HepG2 (cell line): ENCODE measurements around the gene ZNF77. TPM values are rescaled to one million over a fixed set of nuclear protein-coding genes. Genes with fewer than 3 reads are reported as not detected.

Source experiments
- ATAC-seq: fragments of 200-7000 bp; cut with Tn5 transposase; 3 replicates; pipeline ENCODE4 v1.9.1; 2020; ENCODE audit warnings: mild to moderate bottlenecking, moderate library complexity
- BruUV-seq: library from RNA; stranded (reverse); fragments of 400-500 nt; replicated peaks from 2 replicates; lab custom pipeline; 2021; lab: Mats Ljungman, UMichigan
- CTCF ChIA-PET: fragments of 300-600 bp; formaldehyde crosslinking; extraction: SDS; loops from one replicate; lab custom pipeline; 2021; ENCODE audit warnings: low total read pairs, inconsistent platforms, low intra/inter-chr PET ratio; lab: Yijun Ruan, JAX
- POLR2A ChIA-PET: fragments of 350-600 bp; sonication (Branson Sonifier 250); formaldehyde crosslinking; loops from one replicate; lab custom pipeline; 2020; ENCODE audit warnings: antibody characterized with exemption, inconsistent platforms; lab: Yijun Ruan, JAX
- DNase-seq: peaks from one replicate; pipeline ENCODE4 v3.0.0-alpha.2; 2015; ENCODE audit warnings: low spot score
- FAIRE-seq: peaks from 3 replicates; lab custom pipeline; 2011; peaks lifted over from hg19 to GRCh38; lab: Jason Lieb, UNC
- H2AFZ ChIP-seq: one replicate; pipeline ENCODE4 v1.6.1; 2011; ENCODE audit warnings: low read length, inconsistent platforms
- H3K27ac ChIP-seq: fragments of 300-600 bp; 3 replicates; pipeline ENCODE4 v1.8.0; 2011; ENCODE audit warnings: mixed run types, mild to moderate bottlenecking, mixed read lengths, low read length, inconsistent platforms; ENCODE audit not compliant: insufficient read depth; ENCODE audit errors: extremely low read length
- H3K27me3 ChIP-seq, 2 experiments: fragments of 200-600 bp in 1 of 2; 2 replicates in 1 of 2; 3 replicates in 1 of 2; pipeline versions ENCODE4 v1.6.0 to v1.8.0; 2011; ENCODE audit warnings: low read length in 2 of 2, mild to moderate bottlenecking in 2 of 2, moderate library complexity in 2 of 2, inconsistent platforms in 1 of 2; ENCODE audit not compliant: insufficient read depth in 2 of 2, control insufficient read depth in 1 of 2
- H3K36me3 ChIP-seq, 2 experiments: fragments of 200-600 bp in 1 of 2; replicated peaks in 1 of 2; 2 replicates in 1 of 2; 3 replicates in 1 of 2; pipeline versions ENCODE4 v1.5.1 to v1.8.0; 2011; ENCODE audit warnings: low read length in 2 of 2, inconsistent platforms in 1 of 2; ENCODE audit not compliant: insufficient read depth in 2 of 2, control insufficient read depth in 1 of 2
- H3K4me1 ChIP-seq: 2 replicates; pipeline ENCODE4 v1.5.1; 2012; ENCODE audit warnings: low read length, inconsistent platforms; ENCODE audit not compliant: insufficient read depth
- H3K4me2 ChIP-seq: 2 replicates; pipeline ENCODE4 v1.6.0; 2011; ENCODE audit warnings: low read depth, low read length, inconsistent platforms
- H3K4me3 ChIP-seq, 3 experiments: fragments of 200-600 bp in 1 of 3; sonication (generic), shearing (Covaris generic) in 1 of 3; replicated peaks in 1 of 3; 2 replicates each; pipeline ENCODE4 v1.5.1; 2011 to 2016; ENCODE audit warnings: low read length in 3 of 3, inconsistent platforms in 2 of 3, low read depth in 2 of 3, mild to moderate bottlenecking in 2 of 3, control low read depth in 1 of 3, mixed read lengths in 1 of 3; ENCODE audit not compliant: insufficient read depth in 1 of 3
- H3K79me2 ChIP-seq: one replicate; pipeline ENCODE4 v1.6.1; 2011; ENCODE audit warnings: low read length, inconsistent platforms; ENCODE audit not compliant: insufficient read depth
- H3K9ac ChIP-seq: 2 replicates; pipeline ENCODE4 v1.6.0; 2011; ENCODE audit warnings: mild to moderate bottlenecking, low read depth, low read length, inconsistent platforms; ENCODE audit not compliant: insufficient read depth
- H3K9me3 ChIP-seq: 2 replicates; pipeline ENCODE4 v1.5.1; 2012; ENCODE audit warnings: mild to moderate bottlenecking, low read length
- H4K20me1 ChIP-seq: 2 replicates; pipeline ENCODE4 v1.6.0; 2011; ENCODE audit warnings: inconsistent platforms, mild to moderate bottlenecking, low read length, moderate library complexity; ENCODE audit not compliant: insufficient read depth
- ARID5B ChIP-seq: IDR thresholded peaks from 2 replicates; pipeline ENCODE4 v1.4.0; 2020; ENCODE audit warnings: mild to moderate bottlenecking, missing genetic modification reagents
- HNRNPL ChIP-seq: fragments of 200-400 bp; formaldehyde crosslinking; IDR thresholded peaks from 2 replicates; pipeline ENCODE4 v1.6.1; 2017; ENCODE audit warnings: mild to moderate bottlenecking, low read depth, low read length
- WGBS: methylation state at CpG from one replicate; pipeline ENCODE4 v1.1.6; 2017; ENCODE audit warnings: low lambda C conversion rate; 5-methylcytosine and 5-hydroxymethylcytosine counted together
- in situ Hi-C: cut with HindIII; loops from 2 replicates; pipeline ENCODE4 v1.10.0; 2017; ENCODE audit warnings: low pct_unique_long_range_greater_than_20kb; ENCODE audit not compliant: extremely low pct_ligation_motif_present
- intact Hi-C: fragments of 100-400 bp; cut with micrococcal nuclease; formaldehyde crosslinking; loops from one replicate; pipeline ENCODE4 v1.10.0; 2022; ENCODE audit not compliant: unreplicated experiment
- polyA plus RNA-seq, 8 experiments: library from polyadenylated mRNA; depleted of rRNA in 3 of 8; stranded (reverse) in 7 of 8; unstranded in 1 of 8; fragments of >200 nt; fragmentation: Illumina TruSeq in 4 of 8; extraction: Trizol in 4 of 8; gene quantifications; 2 replicates each; pipeline versions ENCODE4 v1.2.1 to v1.2.3, GENCODE V29; 2011 to 2016; ENCODE audit warnings: low read depth in 4 of 8, missing spikeins in 1 of 8, mixed read lengths in 1 of 8; ENCODE audit not compliant: insufficient read depth in 1 of 8
- total RNA-seq, 5 experiments: library from RNA; depleted of rRNA; stranded (reverse); fragments of >200 nt; fragmentation: Illumina TruSeq; extraction: Trizol; gene quantifications; 2 replicates each; pipeline ENCODE4 v1.2.3, GENCODE V29; 2016; ENCODE audit warnings: low read depth in 1 of 5
- TF ChIP-seq, protein P1 (sequence below): IDR thresholded peaks from 2 replicates; pipeline ENCODE4 v1.6.1; 2016; ENCODE audit warnings: missing compliant biosample characterization, missing genetic modification reagents, borderline replicate concordance

Gene ZNF77
- total and polyA plus RNA-seq, 2 of the 13 experiments (the other 11 are each of a cell fraction or from before 2014, with no cell fraction given): 7.1 to 11.5 TPM

- no peak for FAIRE-seq
- no peak overlapping the region for H2AFZ ChIP-seq
- intact Hi-C loops (no loop called here), in situ Hi-C loops (no loop called here)
- ChIA-PET POLR2A (no interaction called here), CTCF (no interaction called here)
- H3K4me2 ChIP-seq: no peak overlapping the region
- no peak overlapping the region for H3K4me3 ChIP-seq
- H3K27ac ChIP-seq: no peak overlapping the region
- 35% methylated on average over 4 of the region's 15 CpGs for WGBS
- no TSS peak for BruUV-seq
- no peak overlapping the region for H3K9ac ChIP-seq
- peaks cover 19% of the 10 kb centered on the region for H3K4me1 ChIP-seq
- ATAC-seq: no peak
- H3K79me2 ChIP-seq: no peaks in the 10 kb centered on the region
- no peaks in the 10 kb centered on the region for H3K36me3 ChIP-seq
- no peaks in the 10 kb centered on the region for H3K9me3 ChIP-seq
- peaks cover 1 to 35% of the 10 kb centered on the region in 2 experiments; a peak in 4 of 5 replicates for H3K27me3 ChIP-seq
- no peaks in the 10 kb centered on the region for H4K20me1 ChIP-seq
- no peak for DNase-seq
- TF ChIP-seq, protein P1, sequence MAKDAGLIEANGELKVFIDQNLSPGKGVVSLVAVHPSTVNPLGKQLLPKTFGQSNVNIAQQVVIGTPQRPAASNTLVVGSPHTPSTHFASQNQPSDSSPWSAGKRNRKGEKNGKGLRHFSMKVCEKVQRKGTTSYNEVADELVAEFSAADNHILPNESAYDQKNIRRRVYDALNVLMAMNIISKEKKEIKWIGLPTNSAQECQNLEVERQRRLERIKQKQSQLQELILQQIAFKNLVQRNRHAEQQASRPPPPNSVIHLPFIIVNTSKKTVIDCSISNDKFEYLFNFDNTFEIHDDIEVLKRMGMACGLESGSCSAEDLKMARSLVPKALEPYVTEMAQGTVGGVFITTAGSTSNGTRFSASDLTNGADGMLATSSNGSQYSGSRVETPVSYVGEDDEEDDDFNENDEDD: no peak
- TF ChIP-seq HNRNPL (peak; percentile 83), ARID5B (no peak)
Observed at GRCh38 chr19:2989236-2989946, 44.6 kb upstream of the ZNF77 start.
